GM12878 (cell line): Measurements from ENCODE around the gene ENG.

Experiments
- ATF7 ChIP-seq: fragments of 450-650 bp; IDR thresholded peaks from 2 replicates; pipeline ENCODE4 v1.6.1; 2016; ENCODE audit warnings: low read depth, mild to moderate bottlenecking
- JUNB ChIP-seq: IDR thresholded peaks from 2 replicates; pipeline ENCODE4 v1.6.1; 2016; ENCODE audit warnings: antibody characterized with exemption, mild to moderate bottlenecking
- POLR2A ChIP-seq: IDR thresholded peaks from 2 replicates; pipeline ENCODE4 v1.6.1; 2011; ENCODE audit warnings: low read depth, mild to moderate bottlenecking, low read length
- SIN3A ChIP-seq: IDR thresholded peaks from 2 replicates; pipeline ENCODE4 v1.6.1; 2012; ENCODE audit warnings: low read depth, low read length, improper control_type of control experiment
- SMC3 ChIP-seq: IDR thresholded peaks from 2 replicates; pipeline ENCODE4 v1.6.1; 2011; ENCODE audit warnings: low read length, improper control_type of control experiment, borderline replicate concordance
- SP1 ChIP-seq: IDR thresholded peaks from one replicate; pipeline ENCODE4 v1.6.1; 2011; ENCODE audit warnings: low read depth, low read length
- SREBF2 ChIP-seq: IDR thresholded peaks from 2 replicates; pipeline ENCODE4 v1.6.1; 2012; ENCODE audit warnings: mild to moderate bottlenecking, low read length
- ZBED1 ChIP-seq: IDR thresholded peaks from 2 replicates; pipeline ENCODE4 v1.6.1; 2016; ENCODE audit warnings: borderline replicate concordance
- TF ChIP-seq, protein P1 (sequence below): fragments of 450-650 bp; formaldehyde crosslinking; IDR thresholded peaks from 2 replicates; pipeline ENCODE4 v1.4.0; 2022; ENCODE audit warnings: mild to moderate bottlenecking, moderate library complexity
- TF ChIP-seq, protein P2 (sequence below), 3 experiments: IDR thresholded peaks in 2 of 3; conservative IDR thresholded peaks in 1 of 3; 2 replicates each; pipeline ENCODE4 v1.5.1; 2011; ENCODE audit warnings: low read depth in 3 of 3, low read length in 3 of 3, mild to moderate bottlenecking in 3 of 3, control low read depth in 2 of 3, moderate library complexity in 2 of 3, inconsistent platforms in 1 of 3, mixed read lengths in 1 of 3; ENCODE audit not compliant: control insufficient read depth in 2 of 3, insufficient read depth in 1 of 3; ENCODE audit errors: extremely low read depth in 1 of 3
- TF ChIP-seq, protein P3 (sequence below): IDR thresholded peaks from 2 replicates; pipeline ENCODE4 v1.6.1; 2012; ENCODE audit warnings: low read depth, low read length, improper control_type of control experiment

DNA sequence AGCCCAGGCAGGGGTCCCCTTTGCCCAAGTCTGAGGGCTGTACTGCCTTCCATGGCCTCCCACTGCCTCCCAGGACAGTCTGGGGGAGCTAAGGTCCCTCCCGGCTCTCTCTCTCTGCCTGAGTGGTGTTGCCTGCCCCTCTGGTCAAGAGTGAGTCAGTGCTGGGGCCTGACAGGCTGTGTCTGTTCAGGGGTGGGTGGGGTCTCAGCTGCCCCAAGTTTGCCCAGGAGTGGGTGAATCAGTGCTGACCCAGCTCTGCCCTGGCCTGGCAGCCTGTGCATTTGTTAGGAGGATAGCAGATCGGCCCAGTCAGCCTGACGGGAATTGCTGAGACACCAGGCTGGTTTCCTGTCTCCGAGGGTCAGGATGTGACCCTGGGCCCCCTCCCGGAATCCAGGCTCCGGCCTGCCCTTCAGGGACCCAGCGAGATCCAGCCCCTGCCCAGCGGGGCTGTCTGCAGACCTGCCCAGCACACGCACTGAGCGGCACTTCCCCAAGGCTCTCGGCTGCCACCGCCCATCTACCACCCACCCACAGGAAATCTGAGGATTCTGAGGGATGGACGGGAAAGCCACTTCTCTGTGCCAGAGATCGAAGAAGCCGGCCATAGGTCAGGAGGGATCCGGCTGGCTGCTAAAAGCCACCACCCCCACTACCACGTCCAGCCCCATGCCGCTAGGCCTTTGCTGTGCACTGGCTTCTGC, 15.9 kb downstream of the ENG start:
- TF ChIP-seq, protein P1, sequence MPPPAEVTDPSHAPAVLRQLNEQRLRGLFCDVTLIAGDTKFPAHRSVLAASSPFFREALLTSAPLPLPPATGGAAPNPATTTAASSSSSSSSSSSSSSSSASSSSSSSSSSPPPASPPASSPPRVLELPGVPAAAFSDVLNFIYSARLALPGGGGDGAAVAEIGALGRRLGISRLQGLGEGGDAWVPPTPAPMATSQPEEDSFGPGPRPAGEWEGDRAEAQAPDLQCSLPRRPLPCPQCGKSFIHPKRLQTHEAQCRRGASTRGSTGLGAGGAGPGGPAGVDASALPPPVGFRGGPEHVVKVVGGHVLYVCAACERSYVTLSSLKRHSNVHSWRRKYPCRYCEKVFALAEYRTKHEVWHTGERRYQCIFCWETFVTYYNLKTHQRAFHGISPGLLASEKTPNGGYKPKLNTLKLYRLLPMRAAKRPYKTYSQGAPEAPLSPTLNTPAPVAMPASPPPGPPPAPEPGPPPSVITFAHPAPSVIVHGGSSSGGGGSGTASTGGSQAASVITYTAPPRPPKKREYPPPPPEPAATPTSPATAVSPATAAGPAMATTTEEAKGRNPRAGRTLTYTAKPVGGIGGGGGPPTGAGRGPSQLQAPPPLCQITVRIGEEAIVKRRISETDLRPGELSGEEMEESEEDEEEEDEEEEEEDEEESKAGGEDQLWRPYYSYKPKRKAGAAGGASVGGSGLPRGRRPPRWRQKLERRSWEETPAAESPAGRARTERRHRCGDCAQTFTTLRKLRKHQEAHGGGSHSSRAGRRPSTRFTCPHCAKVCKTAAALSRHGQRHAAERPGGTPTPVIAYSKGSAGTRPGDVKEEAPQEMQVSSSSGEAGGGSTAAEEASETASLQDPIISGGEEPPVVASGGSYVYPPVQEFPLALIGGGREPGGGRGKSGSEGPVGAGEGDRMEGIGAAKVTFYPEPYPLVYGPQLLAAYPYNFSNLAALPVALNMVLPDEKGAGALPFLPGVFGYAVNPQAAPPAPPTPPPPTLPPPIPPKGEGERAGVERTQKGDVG (CRISPR knock-in tag), result no peak
- TF ChIP-seq ATF7 (no peak), SMC3 (no peak), SIN3A (no peak), SREBF2 (no peak), ZBED1 (no peak), POLR2A (no peak), SP1 (no peak), JUNB (no peak)
- TF ChIP-seq, protein P2, sequence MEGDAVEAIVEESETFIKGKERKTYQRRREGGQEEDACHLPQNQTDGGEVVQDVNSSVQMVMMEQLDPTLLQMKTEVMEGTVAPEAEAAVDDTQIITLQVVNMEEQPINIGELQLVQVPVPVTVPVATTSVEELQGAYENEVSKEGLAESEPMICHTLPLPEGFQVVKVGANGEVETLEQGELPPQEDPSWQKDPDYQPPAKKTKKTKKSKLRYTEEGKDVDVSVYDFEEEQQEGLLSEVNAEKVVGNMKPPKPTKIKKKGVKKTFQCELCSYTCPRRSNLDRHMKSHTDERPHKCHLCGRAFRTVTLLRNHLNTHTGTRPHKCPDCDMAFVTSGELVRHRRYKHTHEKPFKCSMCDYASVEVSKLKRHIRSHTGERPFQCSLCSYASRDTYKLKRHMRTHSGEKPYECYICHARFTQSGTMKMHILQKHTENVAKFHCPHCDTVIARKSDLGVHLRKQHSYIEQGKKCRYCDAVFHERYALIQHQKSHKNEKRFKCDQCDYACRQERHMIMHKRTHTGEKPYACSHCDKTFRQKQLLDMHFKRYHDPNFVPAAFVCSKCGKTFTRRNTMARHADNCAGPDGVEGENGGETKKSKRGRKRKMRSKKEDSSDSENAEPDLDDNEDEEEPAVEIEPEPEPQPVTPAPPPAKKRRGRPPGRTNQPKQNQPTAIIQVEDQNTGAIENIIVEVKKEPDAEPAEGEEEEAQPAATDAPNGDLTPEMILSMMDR (IDR thresholded peaks at IDR 0.05 in 2 of 3, conservative IDR thresholded peaks at IDR 0.05 in 1 of 3; ENCODE audit: control insufficient read depth in 2 of 3, extremely low read depth in 1 of 3, insufficient read depth in 1 of 3, low read depth in 3 of 3, low read length in 3 of 3), result no peak
- TF ChIP-seq, protein P3, sequence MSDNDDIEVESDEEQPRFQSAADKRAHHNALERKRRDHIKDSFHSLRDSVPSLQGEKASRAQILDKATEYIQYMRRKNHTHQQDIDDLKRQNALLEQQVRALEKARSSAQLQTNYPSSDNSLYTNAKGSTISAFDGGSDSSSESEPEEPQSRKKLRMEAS, result no peak
